Hepatocyte (in vitro differentiated cells): Measurements from ENCODE around the gene UBE2QL1. TPM values are rescaled to one million over a fixed set of nuclear protein-coding genes. Genes with fewer than 3 reads are reported as not detected.

Experiments used
- DNase-seq: peaks from one replicate; pipeline ENCODE4 v3.0.0-alpha.2; 2016; ENCODE audit warnings: low spot score
- H2AFZ ChIP-seq: fragments of 200-600 bp; sonication (generic); 2 replicates; pipeline ENCODE4 v1.6.0; 2016; ENCODE audit warnings: antibody characterized with exemption, mild to moderate bottlenecking
- H3K27ac ChIP-seq: fragments of 200-600 bp; sonication (generic); 2 replicates; pipeline ENCODE4 v1.5.1; 2016; ENCODE audit warnings: mild to moderate bottlenecking
- H3K27me3 ChIP-seq: fragments of 200-600 bp; sonication (generic); 2 replicates; pipeline ENCODE4 v1.6.1; 2016
- H3K36me3 ChIP-seq: fragments of 200-600 bp; sonication (generic); replicated peaks from 2 replicates; pipeline ENCODE4 v1.5.1; 2016; ENCODE audit warnings: low read depth; ENCODE audit not compliant: insufficient read depth
- H3K4me1 ChIP-seq: fragments of 200-600 bp; sonication (generic); 2 replicates; pipeline ENCODE4 v1.5.1; 2016; ENCODE audit warnings: mild to moderate bottlenecking, moderate library complexity; ENCODE audit not compliant: insufficient read depth
- H3K4me2 ChIP-seq: fragments of 200-600 bp; sonication (generic); 2 replicates; pipeline ENCODE4 v1.6.0; 2016
- H3K4me3 ChIP-seq: fragments of 200-600 bp; sonication (generic); 2 replicates; pipeline ENCODE4 v1.5.1; 2016; ENCODE audit warnings: mild to moderate bottlenecking
- H3K79me2 ChIP-seq: fragments of 200-600 bp; sonication (generic); 2 replicates; pipeline ENCODE4 v1.6.0; 2017; ENCODE audit warnings: mild to moderate bottlenecking
- H3K9me2 ChIP-seq: fragments of 200-600 bp; sonication (generic); replicated peaks from 2 replicates; pipeline ENCODE4 v1.6.0; 2017; ENCODE audit warnings: mild to moderate bottlenecking; ENCODE audit not compliant: insufficient read depth
- H3K9me3 ChIP-seq: fragments of 200-600 bp; sonication (generic); 2 replicates; pipeline ENCODE4 v1.5.1; 2016; ENCODE audit warnings: low read depth, mild to moderate bottlenecking
- H4K20me1 ChIP-seq: fragments of 200-600 bp; sonication (generic); 2 replicates; pipeline ENCODE4 v1.6.0; 2016; ENCODE audit warnings: mild to moderate bottlenecking; ENCODE audit not compliant: insufficient read depth, poor library complexity, severe bottlenecking
- CTCF ChIP-seq: fragments of 200-600 bp; sonication (generic); IDR thresholded peaks from 2 replicates; pipeline ENCODE4 v1.5.1; 2016; ENCODE audit warnings: antibody characterized with exemption, mild to moderate bottlenecking; ENCODE audit not compliant: poor library complexity
- EZH2 ChIP-seq: fragments of 200-600 bp; sonication (generic); IDR thresholded peaks from 2 replicates; pipeline ENCODE4 v1.6.1; 2016; ENCODE audit warnings: antibody characterized with exemption, mild to moderate bottlenecking, borderline replicate concordance
- EZH2phosphoT487 ChIP-seq: fragments of 200-600 bp; sonication (generic); IDR thresholded peaks from one replicate; pipeline ENCODE4 v1.6.1; 2018; ENCODE audit warnings: antibody characterized with exemption, mild to moderate bottlenecking, low read depth, moderate library complexity; ENCODE audit not compliant: unreplicated experiment, severe bottlenecking
- WGBS: methylation state at CpG from one replicate; pipeline ENCODE4 v1.1.6; 2016; ENCODE audit warnings: low lambda C conversion rate; ENCODE audit errors: missing lambda C conversion rate; 5-methylcytosine and 5-hydroxymethylcytosine counted together
- polyA plus RNA-seq: library from polyadenylated mRNA; unstranded; fragments of >200 nt; fragmentation: Nextera tagmentation; extraction: Ambion mirVana; gene quantifications from 2 replicates; pipeline ENCODE4 v1.2.1, GENCODE V29; 2016
- total RNA-seq: library from RNA; depleted of rRNA; stranded (reverse); fragments of >200 nt; gene quantifications from 2 replicates; pipeline ENCODE4 v1.2.3, GENCODE V29; 2014

Gene UBE2QL1
- total and polyA plus RNA-seq, 2 experiments from 2014 or later, result 0.17 TPM; not detected in 1

- H3K4me2 ChIP-seq, result no peak overlapping the region
- H3K9me2 ChIP-seq, result no peaks in the 10 kb centered on the region
- peak; percentile 42 for DNase-seq
- WGBS, result 23% methylated on average over 8 of the region's 8 CpGs
- H3K27me3 ChIP-seq, result peaks cover 20% of the 10 kb centered on the region
- H3K36me3 ChIP-seq, result no peaks in the 10 kb centered on the region
- H2AFZ ChIP-seq, result no peak overlapping the region
- no peaks in the 10 kb centered on the region for H3K79me2 ChIP-seq
- H4K20me1 ChIP-seq, result no peaks in the 10 kb centered on the region
- no peaks in the 10 kb centered on the region for H3K9me3 ChIP-seq
- H3K4me3 ChIP-seq, result no peak overlapping the region
- H3K4me1 ChIP-seq, result no peaks in the 10 kb centered on the region
- H3K27ac ChIP-seq, result no peak overlapping the region
- TF ChIP-seq EZH2, result no peak
- peak; percentile 34 for TF ChIP-seq CTCF
Observed at GRCh38 chr5:6435356-6435755, 13.3 kb upstream of the UBE2QL1 start.

- DNase-seq, result no peak
- H3K4me3 ChIP-seq, result no peak overlapping the region
- H3K4me1 ChIP-seq, result no peaks in the 10 kb centered on the region
- no peaks in the 10 kb centered on the region for H3K9me3 ChIP-seq
- no peaks in the 10 kb centered on the region for H3K79me2 ChIP-seq
- H2AFZ ChIP-seq, result no peak overlapping the region
- WGBS, result 71% methylated on average over 4 of the region's 4 CpGs
- H3K36me3 ChIP-seq, result no peaks in the 10 kb centered on the region
- peaks cover 21% of the 10 kb centered on the region for H3K27me3 ChIP-seq
- H4K20me1 ChIP-seq, result no peaks in the 10 kb centered on the region
- no peak overlapping the region for H3K27ac ChIP-seq
- H3K9me2 ChIP-seq, result no peaks in the 10 kb centered on the region
- H3K4me2 ChIP-seq, result no peak overlapping the region
- TF ChIP-seq CTCF, result no peak
- TF ChIP-seq EZH2phosphoT487, result no peak
- TF ChIP-seq EZH2, result no peak
Observed at GRCh38 chr5:6436715-6437331, 11.8 kb upstream of the UBE2QL1 start.

GRCh38 chr5:6439588-6440550 is 8.8 kb upstream of the UBE2QL1 start:
- 85% methylated on average over 5 of the region's 5 CpGs for WGBS
- Histone ChIP-seq H2AFZ (no peak overlapping the region), H3K27ac (no peak overlapping the region), H3K9me3 (no peaks in the 10 kb centered on the region), H3K79me2 (no peaks in the 10 kb centered on the region), H4K20me1 (no peaks in the 10 kb centered on the region), H3K4me2 (no peak overlapping the region), H3K4me3 (no peak overlapping the region), H3K9me2 (no peaks in the 10 kb centered on the region), H3K27me3 (peaks cover 15% of the 10 kb centered on the region), H3K36me3 (no peaks in the 10 kb centered on the region), H3K4me1 (no peaks in the 10 kb centered on the region)
- TF ChIP-seq CTCF (no peak), EZH2 (no peak), EZH2phosphoT487 (no peak)
- no peak for DNase-seq
